Activated T-cell treated with anti-CD3 and anti-CD28 coated beads, Interleukin-2, amount 50 U/mL, for 72 hours (primary cell): ENCODE measurements around the gene FOXO6. TPM values are rescaled to one million over a fixed set of nuclear protein-coding genes. Genes with fewer than 3 reads are reported as not detected.
"Not testable (repeated sequence)": the region's sequence is repeated elsewhere in the genome, so short reads cannot be mapped to it uniquely, and the experiment has no call there.

Experiments
- ATAC-seq, 2 donors: fragments of 150-1000 bp; cut with Tn5 transposase; replicated peaks in 1 of 2; 2 replicates each; pipeline ENCODE4 v1.10.0; 2021; ENCODE audit warnings: moderate library complexity in 2 of 2, mild to moderate bottlenecking in 1 of 2
- DNase-seq, 2 donors: peaks; one replicate each; pipeline ENCODE4 v3.0.0; 2021 to 2022; ENCODE audit warnings: mixed read lengths in 1 of 2
- H3K27ac Mint-ChIP-seq: one replicate; pipeline ENCODE4 v1.8.0; 2022; ENCODE audit warnings: mild to moderate bottlenecking, moderate library complexity, mixed read lengths
- H3K27me3 Mint-ChIP-seq: one replicate; pipeline ENCODE4 v1.8.0; 2022; ENCODE audit warnings: low read depth, mixed read lengths
- H3K36me3 Mint-ChIP-seq, 2 donors: one replicate each; pipeline ENCODE4 v1.8.0; 2022; ENCODE audit warnings: mixed read lengths in 2 of 2, mild to moderate bottlenecking in 1 of 2; ENCODE audit not compliant: insufficient read depth in 2 of 2
- H3K4me1 Mint-ChIP-seq: one replicate; pipeline ENCODE4 v1.8.0; 2022; ENCODE audit warnings: low read depth, mixed read lengths
- H3K4me3 Mint-ChIP-seq, 2 donors: one replicate each; pipeline ENCODE4 v1.8.0; 2022; ENCODE audit warnings: mild to moderate bottlenecking in 2 of 2, mixed read lengths in 2 of 2, moderate library complexity in 2 of 2
- H3K9me3 Mint-ChIP-seq, 2 donors: one replicate each; pipeline ENCODE4 v1.8.0; 2022; ENCODE audit warnings: mixed read lengths in 2 of 2
- total RNA-seq, 2 donors: library from RNA; stranded (reverse); gene quantifications; one replicate each; pipeline ENCODE4 v1.2.3, GENCODE V29; 2022

FOXO6 gene
- total RNA-seq, 2 donors from 2014 or later, result 0.19 to 0.21 TPM

- ATAC-seq, result no peak
- no peaks in the 10 kb centered on the region for H3K36me3 Mint-ChIP-seq
- H3K4me3 Mint-ChIP-seq, result no peak overlapping the region
- H3K27me3 Mint-ChIP-seq, result no peaks in the 10 kb centered on the region
- DNase-seq, result no peak
- H3K9me3 Mint-ChIP-seq, result no peaks in the 10 kb centered on the region
- H3K4me1 Mint-ChIP-seq, result no peaks in the 10 kb centered on the region
- H3K27ac Mint-ChIP-seq, result no peak overlapping the region
These were observed 39.1 kb upstream of the FOXO6 start for GRCh38 chr1:41322101-41322661.

GRCh38 chr1:41322835-41323234 lies 38.4 kb upstream of the FOXO6 start:
- DNase-seq (peak; percentile 40 to 43), ATAC-seq (peak; percentile 51 to 73)
- no peaks in the 10 kb centered on the region for H3K36me3 Mint-ChIP-seq
- H3K4me3 Mint-ChIP-seq, result no peak overlapping the region
- no peaks in the 10 kb centered on the region for H3K27me3 Mint-ChIP-seq
- no peaks in the 10 kb centered on the region for H3K9me3 Mint-ChIP-seq
- no peaks in the 10 kb centered on the region for H3K4me1 Mint-ChIP-seq
- no peak overlapping the region for H3K27ac Mint-ChIP-seq

- Mint-ChIP-seq H3K4me1 (no peaks in the 10 kb centered on the region), H3K4me3 (no peak overlapping the region), H3K36me3 (no peaks in the 10 kb centered on the region), H3K27ac (no peak overlapping the region), H3K27me3 (no peaks in the 10 kb centered on the region), H3K9me3 (no peaks in the 10 kb centered on the region)
- DNase-seq, result no peak
- no peak for ATAC-seq
These were observed 38.0 kb upstream of the FOXO6 start for GRCh38 chr1:41323243-41323642.

- no peaks in the 10 kb centered on the region for H3K4me1 Mint-ChIP-seq
- no peak for DNase-seq
- no peaks in the 10 kb centered on the region for H3K9me3 Mint-ChIP-seq
- ATAC-seq, result no peak
- no peak overlapping the region for H3K27ac Mint-ChIP-seq
- H3K4me3 Mint-ChIP-seq, result no peak overlapping the region
- no peaks in the 10 kb centered on the region for H3K36me3 Mint-ChIP-seq
- no peaks in the 10 kb centered on the region for H3K27me3 Mint-ChIP-seq
These were observed 35.4 kb upstream of the FOXO6 start for GRCh38 chr1:41325801-41326200.

- Mint-ChIP-seq H3K27me3 (no peaks in the 10 kb centered on the region), H3K4me1 (no peaks in the 10 kb centered on the region), H3K4me3 (no peak overlapping the region), H3K27ac (no peak overlapping the region), H3K36me3 (no peaks in the 10 kb centered on the region), H3K9me3 (no peaks in the 10 kb centered on the region)
- no peak for ATAC-seq
- no peak for DNase-seq
These were observed 33.7 kb upstream of the FOXO6 start for GRCh38 chr1:41327383-41327999.

GRCh38 chr1:41328001-41328615 lies 33.1 kb upstream of the FOXO6 start:
- Mint-ChIP-seq H3K9me3 (peaks cover 0 to 2% of the 10 kb centered on the region in 2 donors), H3K36me3 (peaks cover 0 to 2% of the 10 kb centered on the region in 2 donors), H3K4me1 (peaks cover 4% of the 10 kb centered on the region), H3K4me3 (no peak overlapping the region), H3K27ac (no peak overlapping the region), H3K27me3 (no peaks in the 10 kb centered on the region)
- DNase-seq (no peak), ATAC-seq (no peak)

GRCh38 chr1:41328780-41329640 lies 32.2 kb upstream of the FOXO6 start:
- peaks cover 0 to 2% of the 10 kb centered on the region in 2 donors for H3K36me3 Mint-ChIP-seq
- H3K27ac Mint-ChIP-seq, result no peak overlapping the region
- peaks cover 0 to 2% of the 10 kb centered on the region in 2 donors for H3K9me3 Mint-ChIP-seq
- peaks cover 11% of the 10 kb centered on the region for H3K4me1 Mint-ChIP-seq
- H3K27me3 Mint-ChIP-seq, result no peaks in the 10 kb centered on the region
- no peak overlapping the region for H3K4me3 Mint-ChIP-seq
- ATAC-seq, result no peak
- DNase-seq, result no peak

- Mint-ChIP-seq H3K27ac (no peak overlapping the region), H3K4me3 (no peak overlapping the region), H3K27me3 (no peaks in the 10 kb centered on the region), H3K36me3 (peaks cover 0 to 2% of the 10 kb centered on the region in 2 donors), H3K4me1 (peaks cover 11% of the 10 kb centered on the region), H3K9me3 (peaks cover 0 to 2% of the 10 kb centered on the region in 2 donors)
- DNase-seq (no peak), ATAC-seq (no peak)
These were observed 31.3 kb upstream of the FOXO6 start for GRCh38 chr1:41329662-41330587.

GRCh38 chr1:41330588-41331545 lies 30.4 kb upstream of the FOXO6 start:
- H3K4me1 Mint-ChIP-seq, result peaks cover 11% of the 10 kb centered on the region
- H3K27me3 Mint-ChIP-seq, result peaks cover 9% of the 10 kb centered on the region
- no peak overlapping the region for H3K27ac Mint-ChIP-seq
- DNase-seq (no peak), ATAC-seq (no peak)
- peaks cover 0 to 2% of the 10 kb centered on the region in 2 donors for H3K36me3 Mint-ChIP-seq
- peaks cover 0 to 2% of the 10 kb centered on the region in 2 donors for H3K9me3 Mint-ChIP-seq
- H3K4me3 Mint-ChIP-seq, result no peak overlapping the region

GRCh38 chr1:41331546-41331917 lies 29.7 kb upstream of the FOXO6 start:
- peaks cover 11% of the 10 kb centered on the region for H3K4me1 Mint-ChIP-seq
- H3K36me3 Mint-ChIP-seq, result peaks cover 0 to 2% of the 10 kb centered on the region in 2 donors
- H3K9me3 Mint-ChIP-seq, result peaks cover 0 to 2% of the 10 kb centered on the region in 2 donors
- no peak overlapping the region for H3K4me3 Mint-ChIP-seq
- ATAC-seq (no peak), DNase-seq (no peak)
- no peak overlapping the region for H3K27ac Mint-ChIP-seq
- peaks cover 15% of the 10 kb centered on the region for H3K27me3 Mint-ChIP-seq

- Mint-ChIP-seq H3K4me1 (peaks cover 11% of the 10 kb centered on the region), H3K27me3 (peaks cover 16% of the 10 kb centered on the region)
- DNase-seq, H3K4me3 Mint-ChIP-seq, H3K9me3 Mint-ChIP-seq, H3K27ac Mint-ChIP-seq, ATAC-seq, H3K36me3 Mint-ChIP-seq: not testable (repeated sequence)
These were observed 29.1 kb upstream of the FOXO6 start for GRCh38 chr1:41332161-41332560.
